Measurements from ENCODE around the gene SERPINB8.

GRCh38 chr18:63936932-63937393, 32.9 kb upstream of the SERPINB8 start:
- TF ChIP-seq, protein P1, sequence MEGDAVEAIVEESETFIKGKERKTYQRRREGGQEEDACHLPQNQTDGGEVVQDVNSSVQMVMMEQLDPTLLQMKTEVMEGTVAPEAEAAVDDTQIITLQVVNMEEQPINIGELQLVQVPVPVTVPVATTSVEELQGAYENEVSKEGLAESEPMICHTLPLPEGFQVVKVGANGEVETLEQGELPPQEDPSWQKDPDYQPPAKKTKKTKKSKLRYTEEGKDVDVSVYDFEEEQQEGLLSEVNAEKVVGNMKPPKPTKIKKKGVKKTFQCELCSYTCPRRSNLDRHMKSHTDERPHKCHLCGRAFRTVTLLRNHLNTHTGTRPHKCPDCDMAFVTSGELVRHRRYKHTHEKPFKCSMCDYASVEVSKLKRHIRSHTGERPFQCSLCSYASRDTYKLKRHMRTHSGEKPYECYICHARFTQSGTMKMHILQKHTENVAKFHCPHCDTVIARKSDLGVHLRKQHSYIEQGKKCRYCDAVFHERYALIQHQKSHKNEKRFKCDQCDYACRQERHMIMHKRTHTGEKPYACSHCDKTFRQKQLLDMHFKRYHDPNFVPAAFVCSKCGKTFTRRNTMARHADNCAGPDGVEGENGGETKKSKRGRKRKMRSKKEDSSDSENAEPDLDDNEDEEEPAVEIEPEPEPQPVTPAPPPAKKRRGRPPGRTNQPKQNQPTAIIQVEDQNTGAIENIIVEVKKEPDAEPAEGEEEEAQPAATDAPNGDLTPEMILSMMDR (conservative IDR thresholded peaks at IDR 0.05; ENCODE audit: low read length) = no peak
- TF ChIP-seq EZH2phosphoT487 (IDR thresholded peaks at IDR 0.05; ENCODE audit: borderline replicate concordance, low read depth, low read length) = no peak

Data from OCI-LY7 (cell line).